GM19035 (cell line): ENCODE results near the gene MDP1.
"Not testable (repeated sequence)": the region's sequence is repeated elsewhere in the genome, so short reads cannot be mapped to it uniquely, and the experiment has no call there.

ENCODE experiments used
- ATAC-seq: cut with Tn5 transposase; IDR thresholded peaks from one replicate; pipeline ENCODE4 v1.9.1; 2021; ENCODE audit not compliant: unreplicated experiment

MDP1 gene

GRCh38 chr14:24232121-24232644, 16.3 kb upstream of the MDP1 start, which contains the start of gene NEDD8:
TSS of gene NEDD8 (minus strand) at chr14:24232367. CDS start at chr14:24232267, 100 bp downstream.
- peak; percentile 79 for ATAC-seq

DNA sequence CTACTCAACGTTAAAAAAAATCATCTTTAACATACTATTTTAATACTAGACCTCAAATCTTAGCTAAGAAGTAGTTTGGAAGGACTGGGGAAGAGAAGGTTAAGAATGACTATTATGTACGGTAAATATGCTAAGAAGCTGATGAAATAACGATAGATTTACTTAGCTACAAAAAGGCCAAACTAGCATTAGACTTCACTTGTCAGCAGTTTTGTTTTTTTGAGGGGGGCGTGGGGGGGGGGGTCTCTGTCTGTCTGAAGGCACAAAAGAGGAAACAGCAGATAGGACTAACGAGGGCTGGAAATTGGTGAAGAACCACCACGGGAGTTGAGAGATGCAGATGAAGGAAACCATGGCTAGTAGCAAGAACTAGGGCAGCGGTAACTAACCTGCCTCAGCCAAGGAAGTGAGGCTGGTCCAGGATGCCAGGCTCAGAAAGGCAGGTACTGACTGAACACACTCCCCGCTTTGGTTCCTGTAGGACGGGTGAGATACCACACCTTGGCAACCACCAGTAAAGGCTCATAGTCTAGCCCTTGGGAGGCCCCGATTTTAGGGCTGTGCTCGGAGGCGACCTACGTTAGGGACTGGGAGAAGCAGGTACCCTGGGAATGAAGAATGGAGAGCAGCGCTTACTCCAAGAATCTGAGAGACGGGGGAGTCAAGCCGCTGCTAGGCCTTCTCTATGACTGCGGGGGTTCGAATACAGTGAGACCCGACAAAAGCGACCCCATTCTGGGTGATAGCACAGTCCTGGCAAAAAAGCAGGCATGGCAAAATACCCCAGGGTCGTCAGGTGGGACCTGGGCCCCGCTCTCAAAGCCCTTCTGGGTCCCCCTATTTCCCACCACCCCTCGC, 15.6 kb upstream of the MDP1 start:
- ATAC-seq = no peak

DNA sequence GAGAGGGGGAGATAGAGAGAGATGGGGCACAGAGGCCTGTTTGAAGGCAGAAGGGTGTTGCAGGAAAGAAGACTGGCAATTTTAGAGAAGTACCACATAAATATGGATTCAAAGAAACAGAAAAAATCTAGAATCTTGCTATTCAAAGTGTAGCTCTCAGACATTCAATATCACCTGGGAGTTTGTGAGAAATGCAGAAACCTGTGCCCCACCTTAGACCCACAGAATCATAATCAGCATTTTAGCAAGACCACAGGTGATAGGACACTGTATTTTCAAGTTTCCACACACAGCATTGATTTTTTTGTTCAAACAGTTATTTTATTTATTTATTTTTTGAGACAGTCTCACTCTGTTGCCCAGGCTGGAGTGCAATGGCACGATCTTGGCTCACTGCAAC, 13.0 kb upstream of the MDP1 start:
- ATAC-seq = no peak

- ATAC-seq = no peak
These were observed 10.6 kb upstream of the MDP1 start for GRCh38 chr14:24226473-24226872.

DNA sequence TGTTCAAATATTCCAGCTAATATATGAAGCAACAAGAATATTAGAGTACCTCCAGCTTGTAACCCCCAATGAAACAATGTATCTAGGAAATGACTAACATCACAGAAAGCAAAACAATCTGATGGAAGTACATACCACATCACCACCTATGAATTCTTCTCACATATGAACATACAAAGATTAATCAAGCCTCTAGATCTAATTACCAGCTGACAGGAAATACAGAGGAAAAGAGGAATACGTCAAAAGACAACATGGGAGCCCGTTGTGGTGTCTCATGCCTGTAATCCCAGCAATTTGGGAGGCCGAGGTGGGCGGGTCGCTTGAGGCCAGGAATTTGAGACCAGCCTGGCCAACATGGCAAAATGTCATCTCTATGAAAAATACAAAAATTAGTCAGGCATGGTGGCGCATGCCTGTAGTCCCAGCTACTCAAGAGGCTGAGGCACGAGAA, 8.8 kb upstream of the MDP1 start:
- ATAC-seq = no peak

DNA sequence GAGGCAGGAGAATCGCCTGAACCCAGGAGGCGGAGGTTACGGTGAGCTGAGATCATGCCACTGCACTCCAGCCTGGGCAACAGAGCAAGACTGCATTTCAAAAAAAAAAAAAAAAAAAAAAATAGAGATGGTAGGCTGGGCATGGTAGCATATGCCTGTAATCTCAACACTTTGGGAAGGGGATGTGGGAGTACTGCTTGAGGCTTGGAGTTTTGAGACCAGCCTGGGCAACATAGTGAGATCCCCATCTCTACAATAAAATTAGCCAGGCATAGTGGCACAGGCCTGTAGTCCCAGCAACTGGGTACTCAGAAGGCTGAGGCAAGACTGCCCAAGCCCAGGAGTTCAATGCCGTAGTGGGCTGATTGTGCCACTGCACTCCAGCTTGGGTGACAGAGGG, 7.1 kb upstream of the MDP1 start:
- not testable (repeated sequence) for ATAC-seq

- no peak for ATAC-seq
These were observed 3.7 kb upstream of the MDP1 start for GRCh38 chr14:24219521-24219920.

DNA sequence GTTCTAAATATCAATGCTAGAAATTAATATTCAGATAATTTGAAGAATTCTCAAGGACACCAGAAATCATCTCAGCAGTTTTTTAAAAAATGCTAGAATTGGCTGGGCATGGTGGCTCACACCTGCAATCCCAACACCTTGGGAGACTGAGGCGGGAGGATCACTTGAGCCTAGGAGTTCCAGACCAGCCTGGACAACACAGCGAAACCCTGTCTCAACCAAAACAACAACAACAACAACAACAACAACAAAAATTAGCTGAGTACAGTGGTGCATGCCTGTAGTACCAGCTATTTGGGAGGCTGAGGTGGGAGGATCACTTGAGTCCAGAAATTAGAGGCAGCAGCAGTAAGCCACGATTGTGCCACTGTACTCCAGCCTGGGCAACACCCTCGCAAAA, 3.2 kb upstream of the MDP1 start:
- ATAC-seq = no peak

GRCh38 chr14:24216876-24217275, 1.0 kb upstream of the MDP1 start:
- ATAC-seq = not testable (repeated sequence)

DNA sequence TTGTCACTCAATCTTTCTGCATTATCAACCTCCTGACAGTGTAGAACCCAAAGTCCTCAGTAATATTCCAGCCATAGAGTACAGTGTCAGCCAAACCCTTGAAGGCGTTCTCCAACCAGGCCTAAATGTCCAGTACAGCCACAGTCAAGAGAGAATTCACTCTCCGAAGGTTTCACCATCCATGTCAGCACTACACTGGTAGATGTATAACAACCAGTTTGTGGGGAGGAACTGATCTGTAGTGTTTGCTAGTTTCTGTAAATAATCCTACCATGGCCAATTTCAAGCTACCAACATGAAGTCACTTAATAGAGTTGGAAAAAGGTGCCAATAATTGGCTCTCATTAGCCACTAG, 456 bp upstream of the MDP1 start:
- no peak for ATAC-seq

DNA sequence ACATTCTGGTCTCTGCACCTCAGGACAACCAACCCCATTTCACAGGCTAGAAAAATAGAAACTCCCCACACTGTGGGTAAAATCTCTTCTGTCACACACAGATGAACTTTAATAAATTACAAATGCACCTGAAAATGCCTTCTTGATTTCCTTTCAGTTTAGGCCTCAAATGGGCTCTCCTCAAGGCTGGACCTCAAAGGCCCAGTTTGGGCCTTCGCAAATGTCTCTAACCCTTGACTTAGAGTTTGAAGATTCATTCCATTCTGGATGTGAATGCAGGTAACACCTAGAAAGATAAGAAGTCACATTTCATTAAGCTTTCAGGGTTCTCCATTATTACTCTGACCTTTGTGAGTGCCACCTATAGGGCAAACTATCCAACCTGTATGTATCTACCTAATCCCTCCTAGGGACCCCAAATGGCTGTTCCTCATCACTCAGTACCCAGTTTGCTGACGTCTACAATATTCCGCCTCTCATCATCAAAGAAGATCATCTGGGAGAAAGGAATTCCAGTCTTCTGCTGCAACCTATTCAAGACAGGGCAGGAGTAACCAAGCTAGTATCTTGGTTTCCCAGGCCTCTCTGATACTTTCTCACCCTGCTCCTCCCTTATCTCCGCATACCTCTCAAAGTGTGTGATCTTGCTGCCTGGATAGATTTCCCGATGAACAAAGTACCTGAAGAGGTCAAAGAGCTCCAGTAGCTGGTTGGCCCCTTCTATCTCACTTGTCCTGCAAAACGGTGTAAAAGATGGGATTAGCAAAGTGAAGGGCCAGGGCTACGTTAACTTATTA, 1.8 kb downstream of the MDP1 start:
- no peak for ATAC-seq

DNA sequence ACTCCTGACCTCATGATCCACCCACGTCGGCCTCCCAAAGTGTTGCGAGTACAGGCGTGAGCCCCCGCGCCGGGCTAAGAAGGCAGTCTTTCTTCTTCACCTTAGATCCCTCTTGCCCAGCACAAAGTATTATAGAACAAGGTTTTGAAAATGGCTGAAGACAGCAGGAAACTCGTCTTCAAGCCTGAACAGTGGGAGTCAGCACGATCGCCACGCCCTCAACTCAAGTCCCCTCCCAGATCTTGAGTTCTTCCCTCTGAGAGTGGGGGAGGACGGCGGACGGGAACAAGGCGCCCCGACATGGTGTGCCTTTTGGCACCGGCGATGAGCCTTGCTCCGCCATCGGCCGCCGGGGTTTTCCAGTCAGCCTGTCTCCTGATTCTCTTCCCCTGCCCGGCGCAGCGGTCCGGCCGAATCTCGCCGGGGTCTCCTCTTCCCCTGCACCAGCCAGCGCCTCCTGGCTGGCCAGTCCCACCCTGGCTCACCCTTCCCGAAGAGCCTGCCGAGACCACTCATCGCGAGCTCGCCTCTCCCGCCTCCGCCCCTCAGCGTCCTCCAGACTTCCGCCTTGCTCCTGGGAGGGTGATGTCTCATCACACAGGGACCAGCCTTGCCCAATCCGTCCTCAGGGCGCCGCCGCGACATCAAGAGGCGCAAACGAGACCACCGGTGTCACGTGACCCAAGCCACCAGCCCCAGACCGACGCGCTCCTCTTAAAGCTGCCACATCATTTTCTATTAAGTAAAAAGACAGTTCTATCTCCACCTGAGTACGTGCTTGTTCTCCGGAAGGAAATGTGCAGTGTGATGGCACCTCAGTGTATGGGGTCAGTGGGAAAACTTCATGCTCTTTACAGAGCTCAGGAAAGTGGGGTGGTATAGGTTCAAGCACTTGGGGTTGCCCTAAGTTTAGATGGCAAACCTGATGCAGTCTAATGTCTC, 2.7 kb downstream of the MDP1 start, which contains the start of gene CHMP4A:
Gene CHMP4A, minus strand, starts transcription at position 565 of the 942 bp plus-strand sequence. Its CDS starts 49 bp downstream, at position 516.
- ATAC-seq = peak; percentile 74

- no peak for ATAC-seq
These were observed 4.6 kb downstream of the MDP1 start for GRCh38 chr14:24211311-24211710.

DNA sequence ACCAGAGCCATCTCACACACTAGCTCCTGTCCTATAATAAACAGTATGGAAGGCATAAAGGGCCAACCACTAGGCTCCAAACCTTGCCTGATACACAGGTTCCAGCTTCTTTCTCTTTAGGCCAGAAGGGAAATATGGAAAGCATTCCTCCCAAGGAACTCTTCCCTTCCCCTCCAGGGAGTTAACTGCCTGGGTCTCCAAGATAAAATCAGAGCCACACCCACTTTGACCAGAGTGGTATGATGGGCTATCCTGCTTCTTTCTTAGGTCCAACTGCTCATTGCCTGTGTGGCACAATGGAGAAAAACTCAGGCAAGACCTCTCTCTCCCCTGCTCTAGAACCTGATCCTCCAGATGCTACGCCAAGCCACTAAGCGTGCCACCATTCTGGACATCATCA, 8.2 kb downstream of the MDP1 start:
- ATAC-seq = no peak

GRCh38 chr14:24207104-24207551, 8.7 kb downstream of the MDP1 start:
- no peak for ATAC-seq

- no peak for ATAC-seq
These were observed 9.4 kb downstream of the MDP1 start for GRCh38 chr14:24206260-24207103.

GRCh38 chr14:24204163-24205146, 11.4 kb downstream of the MDP1 start:
- ATAC-seq = no peak

DNA sequence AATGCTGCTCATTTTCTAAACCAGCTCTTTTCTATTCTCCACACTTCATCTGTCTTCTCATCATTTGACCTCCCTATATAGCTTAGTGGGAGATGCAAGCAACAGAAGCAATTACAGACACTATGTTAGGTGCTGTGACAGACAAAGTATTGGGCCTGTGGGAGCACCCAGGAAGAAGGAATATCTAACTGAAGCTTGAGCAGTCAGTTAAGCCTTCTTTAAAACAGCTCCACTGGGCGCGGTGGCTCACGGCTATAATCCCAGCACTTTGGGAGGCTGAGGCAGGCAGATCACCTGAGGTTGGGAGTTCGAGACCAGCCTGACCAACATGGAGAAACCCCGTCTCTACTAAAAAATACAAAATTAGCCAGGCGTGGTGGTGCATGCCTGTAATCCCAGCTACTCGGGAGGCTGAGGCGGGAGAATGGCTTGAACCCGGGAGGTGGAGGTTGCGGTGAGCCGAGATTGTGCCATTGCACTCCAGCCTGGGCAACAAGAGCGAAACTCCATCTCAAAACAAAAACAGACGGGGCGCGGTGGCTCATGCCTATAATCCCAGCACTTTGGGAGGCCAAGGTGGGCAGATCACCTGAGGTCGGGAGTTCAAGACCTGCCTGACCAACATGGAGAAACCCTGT, 12.5 kb downstream of the MDP1 start:
- not testable (repeated sequence) for ATAC-seq
